ENCODE results near the gene KIF19.

The KIF19 gene

GRCh38 chr17:74369665-74370490 is 43.9 kb downstream of the KIF19 start:
- H3K4me2 ChIP-seq (ENCODE audit: insufficient read depth, low read length), result no peak overlapping the region
- DNase-seq (no peak), ATAC-seq (ENCODE audit: insufficient read depth, low read depth) (no peak)

GRCh38 chr17:74371653-74372147 is 45.7 kb downstream of the KIF19 start:
- Histone ChIP-seq H3K79me2 (ENCODE audit: insufficient read depth, low read length) (no peaks in the 10 kb centered on the region), H4K20me1 (ENCODE audit: insufficient read depth, low read length) (peaks cover 24% of the 10 kb centered on the region), H2AFZ (ENCODE audit: low read depth, low read length) (no peak overlapping the region), H3K9me3 (ENCODE audit: insufficient read depth, low read length, severe bottlenecking) (no peaks in the 10 kb centered on the region), H3K4me3 (ENCODE audit: low read depth in 1 of 2, low read length in 2 of 2) (no peak overlapping the region), H3K27me3 (ENCODE audit: insufficient read depth, low read length, poor library complexity) (peaks cover 5% of the 10 kb centered on the region), H3K9ac (ENCODE audit: low read depth, low read length) (no peak overlapping the region), H3K4me1 (ENCODE audit: insufficient read depth, low read length) (no peaks in the 10 kb centered on the region), H3K36me3 (ENCODE audit: insufficient read depth, low read length) (no peaks in the 10 kb centered on the region), H3K4me2 (ENCODE audit: insufficient read depth, low read length) (no peak overlapping the region), H3K27ac (ENCODE audit: low read length) (no peak overlapping the region)
- TF ChIP-seq CTCF (IDR thresholded peaks at IDR 0.05; ENCODE audit: borderline replicate concordance, extremely low read depth, low read length, poor library complexity, severe bottlenecking), result no peak
- no peak for TF ChIP-seq EZH2 (IDR thresholded peaks at IDR 0.05; ENCODE audit: borderline replicate concordance, low read depth, low read length, severe bottlenecking)
- DNase-seq (no peak), ATAC-seq (ENCODE audit: insufficient read depth, low read depth) (no peak)

More at GRCh38 chr17:74369665-74370490, 43.9 kb downstream of the KIF19 start:
- Histone ChIP-seq H3K36me3 (ENCODE audit: insufficient read depth, low read length) (no peaks in the 10 kb centered on the region), H3K9me3 (ENCODE audit: insufficient read depth, low read length, severe bottlenecking) (no peaks in the 10 kb centered on the region), H3K27ac (ENCODE audit: low read length) (no peak overlapping the region), H3K27me3 (ENCODE audit: insufficient read depth, low read length, poor library complexity) (peaks cover 5% of the 10 kb centered on the region), H3K9ac (ENCODE audit: low read depth, low read length) (no peak overlapping the region), H3K4me1 (ENCODE audit: insufficient read depth, low read length) (no peaks in the 10 kb centered on the region), H3K4me3 (ENCODE audit: low read depth in 1 of 2, low read length in 2 of 2) (no peak overlapping the region), H2AFZ (ENCODE audit: low read depth, low read length) (no peak overlapping the region), H3K79me2 (ENCODE audit: insufficient read depth, low read length) (no peaks in the 10 kb centered on the region), H4K20me1 (ENCODE audit: insufficient read depth, low read length) (peaks cover 24% of the 10 kb centered on the region)
- TF ChIP-seq EZH2 (IDR thresholded peaks at IDR 0.05; ENCODE audit: borderline replicate concordance, low read depth, low read length, severe bottlenecking) (no peak), CTCF (IDR thresholded peaks at IDR 0.05; ENCODE audit: borderline replicate concordance, extremely low read depth, low read length, poor library complexity, severe bottlenecking) (no peak)

GRCh38 chr17:74372426-74372825 is 46.4 kb downstream of the KIF19 start:
- Histone ChIP-seq H3K9ac (ENCODE audit: low read depth, low read length) (no peak overlapping the region), H3K4me3 (ENCODE audit: low read depth in 1 of 2, low read length in 2 of 2) (no peak overlapping the region), H2AFZ (ENCODE audit: low read depth, low read length) (no peak overlapping the region), H3K27me3 (ENCODE audit: insufficient read depth, low read length, poor library complexity) (peaks cover 5% of the 10 kb centered on the region), H3K4me1 (ENCODE audit: insufficient read depth, low read length) (no peaks in the 10 kb centered on the region), H3K36me3 (ENCODE audit: insufficient read depth, low read length) (no peaks in the 10 kb centered on the region), H3K9me3 (ENCODE audit: insufficient read depth, low read length, severe bottlenecking) (no peaks in the 10 kb centered on the region), H3K27ac (ENCODE audit: low read length) (no peak overlapping the region), H3K4me2 (ENCODE audit: insufficient read depth, low read length) (no peak overlapping the region), H4K20me1 (ENCODE audit: insufficient read depth, low read length) (peaks cover 21% of the 10 kb centered on the region), H3K79me2 (ENCODE audit: insufficient read depth, low read length) (no peaks in the 10 kb centered on the region)
- DNase-seq (no peak), ATAC-seq (ENCODE audit: insufficient read depth, low read depth) (no peak)
- TF ChIP-seq EZH2 (IDR thresholded peaks at IDR 0.05; ENCODE audit: borderline replicate concordance, low read depth, low read length, severe bottlenecking) (no peak), CTCF (IDR thresholded peaks at IDR 0.05; ENCODE audit: borderline replicate concordance, extremely low read depth, low read length, poor library complexity, severe bottlenecking) (no peak)

All from DND-41 (cell line).